Skeletal muscle cell (primary cell): ENCODE measurements around the gene IVD.

Experiments
- DNase-seq: peaks from one replicate; pipeline ENCODE4 v3.0.0-alpha.2; 2010; ENCODE audit warnings: low read depth
- H3K4me3 ChIP-seq: 2 replicates; pipeline ENCODE4 v1.5.1; 2011; ENCODE audit warnings: low read depth, mild to moderate bottlenecking, control low read depth, low read length, moderate library complexity

The IVD gene

GRCh38 chr15:40469776-40470390, 64.3 kb downstream of the IVD start:
- peak overlapping the region; percentile 66 for H3K4me3 ChIP-seq
- DNase-seq = no peak

GRCh38 chr15:40470423-40471104, 65.0 kb downstream of the IVD start, which contains the start of gene CHST14:
CHST14 (plus strand) TSS chr15:40470984; CDS start chr15:40471214, 230 bp downstream.
- DNase-seq = no peak
- peak within 1 kb of the TSS; percentile 66 for H3K4me3 ChIP-seq
